ENCODE data around the gene GMCL2.
A peak's percentile ranks its signal among the peaks of the same experiment; 100 is the strongest.

Gene GMCL2

DNA sequence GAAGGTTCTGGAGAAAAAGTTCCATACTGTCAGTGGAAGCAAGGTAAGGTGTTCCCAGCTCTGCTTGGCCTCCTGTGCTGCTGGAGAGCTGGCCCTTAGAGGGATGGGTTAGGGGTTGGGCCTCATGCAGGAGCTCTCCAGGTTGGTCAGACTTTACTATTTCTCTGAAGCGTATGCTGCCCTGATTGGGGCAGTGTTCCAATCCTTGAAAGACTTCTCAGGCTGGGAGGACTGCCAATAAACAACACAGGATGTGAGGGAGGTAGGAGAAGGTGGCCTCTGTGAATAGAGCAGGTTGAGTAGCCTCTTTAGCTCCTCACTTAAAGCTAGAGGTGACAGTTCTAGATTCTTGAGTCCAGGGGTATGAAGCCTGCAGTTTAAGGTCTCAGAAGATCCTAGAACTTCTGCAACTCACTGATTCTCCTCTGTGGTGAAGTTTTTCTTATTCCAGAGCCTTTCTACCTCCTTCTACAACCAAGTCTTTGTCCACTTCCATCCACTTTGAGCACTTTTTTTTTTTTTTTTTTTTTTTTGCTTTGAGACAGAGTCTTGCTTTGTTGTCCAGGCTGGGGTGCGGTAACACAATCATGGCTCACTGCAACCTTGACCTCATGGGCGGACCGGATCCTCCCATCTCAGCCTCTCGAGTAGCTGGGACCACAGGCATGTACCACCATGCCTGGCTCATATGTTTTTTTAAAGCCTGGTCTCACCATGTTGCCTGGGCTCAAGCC lies 20.2 kb upstream of the GMCL2 start:
- no peak overlapping the region for H3K4me3 ChIP-seq (ENCODE audit: insufficient read depth, low read length, poor library complexity, severe bottlenecking)

DNA sequence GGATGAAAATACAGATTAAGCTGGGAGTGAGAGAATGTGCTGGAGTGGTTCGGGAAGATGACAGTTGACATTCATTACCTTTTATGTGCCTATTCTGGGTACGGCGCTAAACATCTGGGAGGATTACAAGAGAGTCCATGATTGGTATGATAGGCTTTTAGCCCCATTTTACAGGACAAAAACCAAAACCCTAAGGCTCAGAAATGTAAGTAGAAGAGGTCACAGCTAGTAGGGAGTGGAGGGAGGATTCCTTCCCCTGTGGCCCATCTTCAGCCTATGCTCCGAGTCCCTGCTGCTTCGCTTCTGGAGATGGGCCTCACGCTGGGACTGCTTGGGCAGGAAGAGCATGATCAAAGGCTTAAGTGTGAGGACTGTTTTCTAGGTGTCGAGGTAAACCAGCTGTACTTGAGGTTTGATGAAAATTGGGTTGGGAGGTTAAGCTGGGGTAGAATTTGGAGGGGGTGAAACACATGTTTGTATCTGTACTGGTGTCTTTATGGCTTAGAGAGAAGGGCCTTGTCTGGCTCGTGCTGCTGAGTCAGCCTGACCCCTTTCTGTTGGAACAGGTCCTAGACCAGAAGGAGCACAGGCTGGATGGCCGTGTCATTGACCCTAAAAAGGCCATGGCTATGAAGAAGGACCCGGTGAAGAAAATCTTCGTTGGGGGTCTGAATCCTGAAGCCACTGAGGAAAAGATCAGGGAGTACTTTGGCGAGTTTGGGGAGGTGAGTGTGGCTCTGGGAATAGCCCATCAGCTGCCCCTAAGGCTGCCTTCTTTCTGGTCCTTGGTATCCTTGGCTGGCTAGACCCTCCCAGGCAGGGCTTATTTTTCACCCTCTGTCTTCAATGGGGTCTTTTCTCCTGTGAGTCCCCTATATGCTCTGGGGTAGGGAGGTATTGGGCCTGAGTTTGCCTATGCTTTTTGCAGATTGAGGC lies 19.3 kb upstream of the GMCL2 start:
- no peaks in the 10 kb centered on the region for H3K9me3 ChIP-seq (ENCODE audit: insufficient read depth, low read length)
- no peak overlapping the region for H2AFZ ChIP-seq (ENCODE audit: low read depth, low read length, severe bottlenecking)
- H3F3A ChIP-seq (ENCODE audit: insufficient read depth) = peaks cover 61% of the 10 kb centered on the region
- H4K20me1 ChIP-seq (ENCODE audit: low read depth, low read length) = peaks cover 40% of the 10 kb centered on the region
- TF ChIP-seq, protein P1, sequence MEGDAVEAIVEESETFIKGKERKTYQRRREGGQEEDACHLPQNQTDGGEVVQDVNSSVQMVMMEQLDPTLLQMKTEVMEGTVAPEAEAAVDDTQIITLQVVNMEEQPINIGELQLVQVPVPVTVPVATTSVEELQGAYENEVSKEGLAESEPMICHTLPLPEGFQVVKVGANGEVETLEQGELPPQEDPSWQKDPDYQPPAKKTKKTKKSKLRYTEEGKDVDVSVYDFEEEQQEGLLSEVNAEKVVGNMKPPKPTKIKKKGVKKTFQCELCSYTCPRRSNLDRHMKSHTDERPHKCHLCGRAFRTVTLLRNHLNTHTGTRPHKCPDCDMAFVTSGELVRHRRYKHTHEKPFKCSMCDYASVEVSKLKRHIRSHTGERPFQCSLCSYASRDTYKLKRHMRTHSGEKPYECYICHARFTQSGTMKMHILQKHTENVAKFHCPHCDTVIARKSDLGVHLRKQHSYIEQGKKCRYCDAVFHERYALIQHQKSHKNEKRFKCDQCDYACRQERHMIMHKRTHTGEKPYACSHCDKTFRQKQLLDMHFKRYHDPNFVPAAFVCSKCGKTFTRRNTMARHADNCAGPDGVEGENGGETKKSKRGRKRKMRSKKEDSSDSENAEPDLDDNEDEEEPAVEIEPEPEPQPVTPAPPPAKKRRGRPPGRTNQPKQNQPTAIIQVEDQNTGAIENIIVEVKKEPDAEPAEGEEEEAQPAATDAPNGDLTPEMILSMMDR (IDR thresholded peaks at IDR 0.05; ENCODE audit: insufficient read depth, low read length, poor library complexity, severe bottlenecking) = no peak
- TF ChIP-seq EZH2phosphoT487 (conservative IDR thresholded peaks at IDR 0.05; ENCODE audit: low read length) = no peak
- peak overlapping the region; percentile 96 for H3K4me3 ChIP-seq (ENCODE audit: insufficient read depth, low read length, poor library complexity, severe bottlenecking)
- H3K27me3 ChIP-seq (ENCODE audit: low read length) = no peaks in the 10 kb centered on the region
- peaks cover 48% of the 10 kb centered on the region for H3K79me2 ChIP-seq (ENCODE audit: insufficient read depth, low read length)
- H3K4me2 ChIP-seq (ENCODE audit: low read depth, low read length, poor library complexity, severe bottlenecking) = peak overlapping the region; percentile 97
- no peaks in the 10 kb centered on the region for H3K9me2 ChIP-seq (replicated peaks; ENCODE audit: insufficient read depth, low read length)
- peak overlapping the region; percentile 91; the same call in 1 of the 2 replicates for H3K27ac ChIP-seq (ENCODE audit: low read depth, low read length)
- H3K36me3 ChIP-seq (ENCODE audit: low read length) = peaks cover 46% of the 10 kb centered on the region
- peak overlapping the region; percentile 100 for H3K9ac ChIP-seq (ENCODE audit: low read length)

More for the DNA sequence above, 20.2 kb upstream of the GMCL2 start:
- H3K9ac ChIP-seq (ENCODE audit: low read length) = no peak overlapping the region
- no peak overlapping the region for H3K27ac ChIP-seq (ENCODE audit: low read depth, low read length)
- peaks cover 50% of the 10 kb centered on the region for H3K36me3 ChIP-seq (ENCODE audit: low read length)
- H4K20me1 ChIP-seq (ENCODE audit: low read depth, low read length) = peaks cover 40% of the 10 kb centered on the region
- H3K27me3 ChIP-seq (ENCODE audit: low read length) = no peaks in the 10 kb centered on the region
- peak overlapping the region; percentile 97 for H3K4me2 ChIP-seq (ENCODE audit: low read depth, low read length, poor library complexity, severe bottlenecking)
- H3F3A ChIP-seq (ENCODE audit: insufficient read depth) = peaks cover 70% of the 10 kb centered on the region
- no peak for TF ChIP-seq EZH2phosphoT487 (conservative IDR thresholded peaks at IDR 0.05; ENCODE audit: low read length)
- TF ChIP-seq, protein P1 (IDR thresholded peaks at IDR 0.05; ENCODE audit: insufficient read depth, low read length, poor library complexity, severe bottlenecking) = no peak
- H3K9me3 ChIP-seq (ENCODE audit: insufficient read depth, low read length) = no peaks in the 10 kb centered on the region
- no peak overlapping the region for H2AFZ ChIP-seq (ENCODE audit: low read depth, low read length, severe bottlenecking)
- H3K79me2 ChIP-seq (ENCODE audit: insufficient read depth, low read length) = peaks cover 48% of the 10 kb centered on the region
- H3K9me2 ChIP-seq (replicated peaks; ENCODE audit: insufficient read depth, low read length) = no peaks in the 10 kb centered on the region

GRCh38 chr5:178205749-178206047 lies 18.5 kb upstream of the GMCL2 start:
- peak overlapping the region; percentile 91 for H3K27ac ChIP-seq (ENCODE audit: low read depth, low read length)
- TF ChIP-seq, protein P1 (IDR thresholded peaks at IDR 0.05; ENCODE audit: insufficient read depth, low read length, poor library complexity, severe bottlenecking) = no peak
- TF ChIP-seq EZH2phosphoT487 (conservative IDR thresholded peaks at IDR 0.05; ENCODE audit: low read length) = no peak
- H3F3A ChIP-seq (ENCODE audit: insufficient read depth) = peaks cover 54% of the 10 kb centered on the region
- no peaks in the 10 kb centered on the region for H3K9me3 ChIP-seq (ENCODE audit: insufficient read depth, low read length)
- H3K4me2 ChIP-seq (ENCODE audit: low read depth, low read length, poor library complexity, severe bottlenecking) = peak overlapping the region; percentile 97
- H4K20me1 ChIP-seq (ENCODE audit: low read depth, low read length) = peaks cover 40% of the 10 kb centered on the region
- peaks cover 48% of the 10 kb centered on the region for H3K79me2 ChIP-seq (ENCODE audit: insufficient read depth, low read length)
- no peak overlapping the region for H2AFZ ChIP-seq (ENCODE audit: low read depth, low read length, severe bottlenecking)
- peak overlapping the region; percentile 96 for H3K4me3 ChIP-seq (ENCODE audit: insufficient read depth, low read length, poor library complexity, severe bottlenecking)
- H3K27me3 ChIP-seq (ENCODE audit: low read length) = no peaks in the 10 kb centered on the region
- H3K9me2 ChIP-seq (replicated peaks; ENCODE audit: insufficient read depth, low read length) = no peaks in the 10 kb centered on the region
- peak overlapping the region; percentile 100 for H3K9ac ChIP-seq (ENCODE audit: low read length)
- peaks cover 46% of the 10 kb centered on the region for H3K36me3 ChIP-seq (ENCODE audit: low read length)
